Measurements from ENCODE around the gene FRMD7.
"Not testable (repeated sequence)": the region's sequence is repeated elsewhere in the genome, so short reads cannot be mapped to it uniquely, and the experiment has no call there.

Gene FRMD7

GRCh38 chrX:132119821-132120515, 7.9 kb downstream of the FRMD7 start:
- no peak for ATAC-seq (replicated peaks; ENCODE audit: extremely low read depth, poor library complexity, severe bottlenecking)
- H3K4me1 Mint-ChIP-seq = no peaks in the 10 kb centered on the region
- H3K27me3 Mint-ChIP-seq = no peaks in the 10 kb centered on the region
- H3K27ac Mint-ChIP-seq (ENCODE audit: low read depth) = no peak overlapping the region
- H3K36me3 Mint-ChIP-seq (ENCODE audit: insufficient read depth) = no peaks in the 10 kb centered on the region
- no peaks in the 10 kb centered on the region for H3K9me3 Mint-ChIP-seq
- no peak overlapping the region for H3K4me3 Mint-ChIP-seq
- no peak for DNase-seq (ENCODE audit: low spot score in 2 of 2)

DNA sequence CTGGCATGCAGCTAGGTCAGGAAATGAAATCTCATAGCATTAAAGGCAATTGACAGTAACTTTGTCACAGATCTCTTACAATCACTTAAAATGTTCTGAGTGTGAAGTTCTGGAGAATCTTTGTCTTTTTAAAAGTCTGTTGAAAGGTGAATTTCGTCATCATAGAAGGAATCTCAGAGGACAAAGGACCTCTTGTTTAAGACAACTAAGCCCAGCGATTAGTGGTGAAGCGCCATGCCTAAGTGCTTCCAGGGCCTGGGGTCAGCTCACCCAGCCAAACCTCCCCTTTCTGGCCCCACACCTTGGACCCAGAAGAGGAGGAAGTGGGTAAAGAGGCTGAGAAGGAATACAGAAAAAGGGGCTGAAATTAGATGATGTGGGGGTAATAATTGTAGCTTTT, 8.5 kb downstream of the FRMD7 start:
- no peaks in the 10 kb centered on the region for H3K4me1 Mint-ChIP-seq
- no peaks in the 10 kb centered on the region for H3K36me3 Mint-ChIP-seq (ENCODE audit: insufficient read depth)
- ATAC-seq (replicated peaks; ENCODE audit: extremely low read depth, poor library complexity, severe bottlenecking) (no peak), DNase-seq (ENCODE audit: low spot score in 2 of 2) (no peak)
- no peak overlapping the region for H3K4me3 Mint-ChIP-seq
- H3K27me3 Mint-ChIP-seq = no peaks in the 10 kb centered on the region
- H3K27ac Mint-ChIP-seq (ENCODE audit: low read depth) = no peak overlapping the region
- no peaks in the 10 kb centered on the region for H3K9me3 Mint-ChIP-seq

GRCh38 chrX:132118358-132118757, 9.5 kb downstream of the FRMD7 start:
- Mint-ChIP-seq H3K36me3 (ENCODE audit: insufficient read depth) (no peaks in the 10 kb centered on the region), H3K9me3 (no peaks in the 10 kb centered on the region), H3K27me3 (no peaks in the 10 kb centered on the region), H3K4me1 (no peaks in the 10 kb centered on the region), H3K27ac (ENCODE audit: low read depth) (no peak overlapping the region), H3K4me3 (no peak overlapping the region)
- DNase-seq (ENCODE audit: low spot score in 2 of 2) = no peak
- no peak for ATAC-seq (replicated peaks; ENCODE audit: extremely low read depth, poor library complexity, severe bottlenecking)

DNA sequence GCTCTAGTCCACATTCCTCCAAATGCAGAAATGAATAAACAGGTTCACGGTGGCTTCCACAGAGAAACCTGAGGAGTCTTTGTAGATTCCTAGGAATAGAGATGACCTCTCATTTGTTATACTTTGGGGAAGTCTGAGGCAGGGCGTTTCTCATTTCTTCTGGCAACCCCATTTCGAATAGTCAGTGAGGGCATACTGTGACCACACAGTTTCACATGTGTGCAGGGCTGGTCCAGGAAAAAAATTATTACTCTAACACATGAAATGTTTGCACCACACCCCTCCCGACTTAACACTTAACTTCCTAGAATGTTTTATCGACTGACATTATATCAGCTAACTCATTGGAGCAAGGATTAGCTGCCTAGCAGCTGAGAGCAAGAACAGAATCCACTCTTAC, 12.0 kb downstream of the FRMD7 start:
- Mint-ChIP-seq H3K36me3 (ENCODE audit: insufficient read depth) (no peaks in the 10 kb centered on the region), H3K4me3 (no peak overlapping the region), H3K27me3 (no peaks in the 10 kb centered on the region), H3K4me1 (no peaks in the 10 kb centered on the region), H3K9me3 (no peaks in the 10 kb centered on the region), H3K27ac (ENCODE audit: low read depth) (no peak overlapping the region)
- no peak for ATAC-seq (replicated peaks; ENCODE audit: extremely low read depth, poor library complexity, severe bottlenecking)
- no peak for DNase-seq (ENCODE audit: low spot score in 2 of 2)

GRCh38 chrX:132114607-132115006, 13.2 kb downstream of the FRMD7 start:
- Mint-ChIP-seq H3K27ac (ENCODE audit: low read depth) (no peak overlapping the region), H3K9me3 (no peaks in the 10 kb centered on the region), H3K27me3 (no peaks in the 10 kb centered on the region), H3K36me3 (ENCODE audit: insufficient read depth) (no peaks in the 10 kb centered on the region), H3K4me1 (no peaks in the 10 kb centered on the region), H3K4me3 (no peak overlapping the region)
- DNase-seq (ENCODE audit: low spot score in 2 of 2) = no peak
- no peak for ATAC-seq (replicated peaks; ENCODE audit: extremely low read depth, poor library complexity, severe bottlenecking)

DNA sequence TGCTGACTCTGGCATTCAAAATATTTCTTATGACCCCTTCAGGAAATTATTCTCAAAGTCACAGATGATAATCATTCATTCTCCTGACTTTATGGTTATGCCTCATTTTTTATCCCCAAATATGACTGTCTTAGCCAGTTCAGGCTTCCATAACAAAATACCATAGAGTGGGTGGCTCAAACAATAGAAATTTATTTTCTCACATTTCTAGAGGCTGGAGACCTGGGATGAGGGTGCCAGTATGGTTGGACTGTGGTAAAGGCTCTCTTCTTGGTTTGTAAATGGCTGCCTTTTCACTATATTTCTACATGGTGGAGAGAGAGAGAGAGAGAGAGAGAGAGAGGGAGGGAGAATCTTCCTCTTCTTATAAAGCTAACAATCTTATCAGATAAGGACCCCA, 20.5 kb downstream of the FRMD7 start:
- no peaks in the 10 kb centered on the region for H3K9me3 Mint-ChIP-seq
- no peaks in the 10 kb centered on the region for H3K27me3 Mint-ChIP-seq
- no peak overlapping the region for H3K27ac Mint-ChIP-seq (ENCODE audit: low read depth)
- no peak for DNase-seq (ENCODE audit: low spot score in 2 of 2)
- H3K4me3 Mint-ChIP-seq = no peak overlapping the region
- H3K4me1 Mint-ChIP-seq = no peaks in the 10 kb centered on the region
- no peak for ATAC-seq (replicated peaks; ENCODE audit: extremely low read depth, poor library complexity, severe bottlenecking)
- H3K36me3 Mint-ChIP-seq (ENCODE audit: insufficient read depth) = no peaks in the 10 kb centered on the region

DNA sequence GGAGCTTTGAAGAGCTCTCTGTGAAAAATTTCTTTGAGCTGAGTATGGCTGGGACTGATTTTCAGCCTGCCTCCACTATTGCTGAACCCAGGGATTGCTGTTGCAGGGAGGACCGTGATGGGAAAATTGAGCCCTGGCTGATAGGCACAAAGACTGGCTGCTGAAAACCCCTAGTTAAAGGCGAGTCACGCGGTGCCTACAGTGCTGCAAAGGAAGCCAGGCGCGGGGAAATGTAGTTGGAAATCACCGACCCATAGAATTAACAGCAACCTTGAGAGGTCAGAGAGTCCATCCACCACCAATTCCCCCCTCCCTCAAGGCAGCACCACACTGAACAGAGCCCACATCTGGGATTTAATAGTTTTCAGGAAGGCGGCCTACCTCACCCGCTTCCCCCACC, 26.0 kb downstream of the FRMD7 start:
- H3K27me3 Mint-ChIP-seq = no peaks in the 10 kb centered on the region
- ATAC-seq (replicated peaks; ENCODE audit: extremely low read depth, poor library complexity, severe bottlenecking) = no peak
- no peaks in the 10 kb centered on the region for H3K9me3 Mint-ChIP-seq
- H3K36me3 Mint-ChIP-seq (ENCODE audit: insufficient read depth) = no peaks in the 10 kb centered on the region
- H3K4me1 Mint-ChIP-seq = no peaks in the 10 kb centered on the region
- no peak overlapping the region for H3K4me3 Mint-ChIP-seq
- no peak for DNase-seq (ENCODE audit: low spot score in 2 of 2)
- no peak overlapping the region for H3K27ac Mint-ChIP-seq (ENCODE audit: low read depth)

DNA sequence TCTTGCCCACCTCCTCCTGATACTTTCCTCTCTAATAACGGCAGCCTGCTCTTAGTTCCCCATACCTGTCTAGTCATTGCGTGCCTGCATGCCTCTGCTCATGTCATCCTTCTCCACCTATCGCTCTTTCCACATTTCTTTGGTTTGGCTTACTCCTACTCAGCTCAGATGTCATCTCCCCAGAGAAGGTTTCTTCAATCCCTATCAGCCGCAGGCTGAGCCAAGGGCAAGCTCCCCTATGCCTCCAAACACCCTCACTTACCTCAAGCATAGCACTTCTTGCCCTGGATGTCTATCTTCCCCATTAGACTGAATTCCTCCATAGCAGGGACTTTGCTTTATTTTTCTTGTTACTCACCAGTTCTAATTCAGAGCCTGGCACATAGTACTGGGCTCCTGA, 26.6 kb downstream of the FRMD7 start:
- Mint-ChIP-seq H3K36me3 (ENCODE audit: insufficient read depth) (no peaks in the 10 kb centered on the region), H3K27me3 (no peaks in the 10 kb centered on the region), H3K4me3 (no peak overlapping the region), H3K27ac (ENCODE audit: low read depth) (no peak overlapping the region), H3K9me3 (no peaks in the 10 kb centered on the region), H3K4me1 (no peaks in the 10 kb centered on the region)
- ATAC-seq (replicated peaks; ENCODE audit: extremely low read depth, poor library complexity, severe bottlenecking) = no peak
- DNase-seq (ENCODE audit: low spot score in 2 of 2) = no peak

DNA sequence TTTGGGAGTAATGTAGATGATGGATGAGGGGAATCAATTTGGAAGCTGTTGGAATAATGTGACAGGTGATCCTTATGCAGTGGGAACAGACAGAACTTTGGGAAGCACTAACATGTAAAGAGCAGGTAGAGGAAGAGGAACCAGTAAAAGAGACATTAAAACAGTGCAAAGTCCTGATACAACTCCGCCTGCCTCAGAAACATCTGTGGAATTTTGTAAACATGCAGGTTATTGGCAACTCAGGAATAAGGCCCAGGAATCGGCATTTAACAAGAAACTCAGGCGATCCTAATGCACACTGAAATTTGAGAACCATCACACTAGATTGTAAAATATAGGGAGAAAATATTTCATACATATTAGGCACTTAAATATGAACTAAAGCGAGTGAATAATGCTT, 29.1 kb downstream of the FRMD7 start:
- H3K4me3 Mint-ChIP-seq; H3K27ac Mint-ChIP-seq (ENCODE audit: low read depth); H3K4me1 Mint-ChIP-seq; DNase-seq (ENCODE audit: low spot score in 2 of 2); H3K27me3 Mint-ChIP-seq; H3K36me3 Mint-ChIP-seq (ENCODE audit: insufficient read depth); H3K9me3 Mint-ChIP-seq; ATAC-seq (replicated peaks; ENCODE audit: extremely low read depth, poor library complexity, severe bottlenecking): not testable (repeated sequence)

DNA sequence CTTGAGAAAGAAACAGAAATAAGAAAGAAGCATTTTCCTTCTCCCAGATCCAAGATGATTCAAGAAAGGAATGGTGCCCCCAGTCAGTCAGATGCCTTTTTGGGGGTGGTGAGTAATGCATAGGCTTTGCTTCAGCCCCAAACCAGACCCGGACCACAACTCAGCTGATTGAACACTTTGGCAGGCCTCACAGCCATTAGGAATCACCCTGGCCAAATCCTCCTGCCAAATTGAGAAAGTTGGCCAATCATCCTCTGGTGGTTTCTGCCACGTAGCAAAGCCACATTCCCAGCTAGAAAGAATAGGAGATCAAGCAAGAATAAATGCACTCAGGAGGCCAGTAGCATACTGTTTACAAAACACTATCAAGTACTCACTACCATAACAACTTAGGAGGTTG, 33.7 kb downstream of the FRMD7 start:
- Mint-ChIP-seq H3K27me3 (no peaks in the 10 kb centered on the region), H3K9me3 (no peaks in the 10 kb centered on the region), H3K27ac (ENCODE audit: low read depth) (no peak overlapping the region), H3K4me3 (no peak overlapping the region), H3K36me3 (ENCODE audit: insufficient read depth) (no peaks in the 10 kb centered on the region), H3K4me1 (peaks cover 10% of the 10 kb centered on the region)
- ATAC-seq (replicated peaks; ENCODE audit: extremely low read depth, poor library complexity, severe bottlenecking) (no peak), DNase-seq (ENCODE audit: low spot score in 2 of 2) (no peak)

DNA sequence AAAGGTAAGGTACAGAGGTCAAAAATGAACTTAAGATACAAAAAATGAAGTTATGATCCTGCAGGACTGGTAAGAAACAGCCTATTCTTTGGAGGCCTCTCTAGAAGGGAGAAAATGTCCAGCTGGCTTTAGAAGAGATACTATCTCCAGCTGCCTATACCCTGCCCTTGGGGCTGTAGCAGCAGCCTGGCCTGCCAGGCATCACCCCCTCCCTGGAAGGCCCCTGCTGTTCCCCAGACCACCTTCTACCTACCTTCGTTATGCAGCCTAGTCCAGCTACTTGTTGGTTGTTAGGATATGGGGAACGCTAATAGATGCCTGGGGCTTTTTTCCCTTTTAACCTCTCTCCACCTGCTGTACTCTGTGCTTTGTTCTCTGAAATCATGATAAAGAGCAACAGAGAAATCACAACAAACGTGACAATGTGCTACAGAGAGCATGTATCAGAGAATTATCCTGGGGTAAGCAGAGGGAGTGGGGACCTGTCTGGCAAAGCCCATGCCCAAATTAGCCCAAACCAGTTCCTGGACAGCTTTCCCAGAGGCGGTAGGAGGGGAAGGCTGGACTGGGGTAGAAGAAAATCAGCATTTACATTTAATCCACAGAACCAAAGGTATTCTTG, 34.5 kb downstream of the FRMD7 start:
- Mint-ChIP-seq H3K27me3 (no peaks in the 10 kb centered on the region), H3K4me3 (no peak overlapping the region), H3K36me3 (ENCODE audit: insufficient read depth) (no peaks in the 10 kb centered on the region), H3K27ac (ENCODE audit: low read depth) (no peak overlapping the region), H3K9me3 (no peaks in the 10 kb centered on the region), H3K4me1 (peaks cover 10% of the 10 kb centered on the region)
- ATAC-seq (replicated peaks; ENCODE audit: extremely low read depth, poor library complexity, severe bottlenecking) (no peak), DNase-seq (ENCODE audit: low spot score in 2 of 2) (no peak)

DNA sequence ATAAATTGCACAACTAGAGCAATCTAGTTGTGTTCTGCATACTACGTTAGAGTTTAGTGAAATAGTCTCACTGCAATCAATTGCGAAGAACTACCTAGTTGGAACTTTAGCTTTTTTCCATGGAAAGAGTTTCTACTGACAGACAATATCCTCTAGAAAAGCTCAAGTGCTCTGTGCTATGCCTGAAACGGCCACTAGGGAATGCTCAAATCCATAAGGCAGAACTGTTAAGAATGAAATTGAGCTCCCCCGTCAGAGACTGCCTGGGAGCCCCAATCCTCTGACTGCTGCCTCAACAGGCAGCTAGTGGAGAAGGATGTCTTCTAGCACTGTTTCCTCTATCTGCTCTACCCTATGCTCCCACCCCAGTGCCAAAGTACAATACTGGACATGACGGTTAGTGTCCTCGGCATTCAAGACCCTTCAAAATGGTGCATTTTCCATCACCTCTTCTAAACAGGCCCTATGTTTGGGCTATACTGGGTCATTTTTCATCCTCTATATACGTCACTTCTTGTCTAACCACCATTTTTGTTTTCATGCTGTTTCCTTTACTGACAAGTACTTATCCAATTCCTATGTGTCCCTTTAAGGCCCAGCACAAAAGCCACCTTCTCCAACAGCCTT, 35.3 kb downstream of the FRMD7 start:
- H3K27ac Mint-ChIP-seq (ENCODE audit: low read depth) = no peak overlapping the region
- H3K9me3 Mint-ChIP-seq = no peaks in the 10 kb centered on the region
- H3K4me1 Mint-ChIP-seq = peaks cover 10% of the 10 kb centered on the region
- DNase-seq (ENCODE audit: low spot score in 2 of 2) (peak; percentile 14 to 21), ATAC-seq (replicated peaks; ENCODE audit: extremely low read depth, poor library complexity, severe bottlenecking) (peak; percentile 62)
- H3K36me3 Mint-ChIP-seq (ENCODE audit: insufficient read depth) = no peaks in the 10 kb centered on the region
- no peak overlapping the region for H3K4me3 Mint-ChIP-seq
- no peaks in the 10 kb centered on the region for H3K27me3 Mint-ChIP-seq

DNA sequence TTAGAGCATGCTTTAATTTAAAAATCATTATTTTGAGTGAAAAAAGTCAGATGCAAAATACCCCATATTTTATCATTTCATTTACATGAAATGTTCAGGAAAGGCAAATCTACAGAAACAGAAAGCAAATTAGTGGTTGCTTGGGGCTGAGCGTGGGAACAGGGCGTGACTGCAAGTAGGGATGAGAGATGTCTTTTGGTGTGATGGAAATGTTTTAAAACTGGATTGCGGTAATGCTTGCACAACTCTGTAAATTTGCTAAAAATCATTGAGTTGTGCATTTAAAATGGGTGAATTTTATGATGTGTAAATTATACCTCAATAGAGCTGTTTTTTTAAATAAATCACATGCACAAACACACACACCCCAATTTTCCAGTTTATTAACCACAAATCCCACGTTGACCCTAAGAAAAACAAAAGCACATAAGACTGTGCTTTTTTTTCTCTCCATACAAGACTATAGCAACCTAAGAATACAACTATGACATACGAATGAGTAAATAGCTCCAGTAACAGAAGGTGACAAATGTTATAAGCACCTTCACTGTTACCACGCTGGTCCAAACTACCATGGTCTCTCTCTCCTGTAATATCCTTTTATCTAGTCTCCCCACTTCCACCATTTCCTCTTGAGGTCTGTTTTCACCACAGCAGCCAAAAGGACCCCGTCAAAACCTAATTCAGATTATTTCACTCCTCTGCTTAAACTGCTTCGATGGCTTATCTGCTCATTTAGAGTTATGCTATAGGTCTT, 37.2 kb downstream of the FRMD7 start:
- no peak for ATAC-seq (replicated peaks; ENCODE audit: extremely low read depth, poor library complexity, severe bottlenecking)

More for the DNA sequence above, 37.2 kb downstream of the FRMD7 start:
- H3K27me3 Mint-ChIP-seq = no peaks in the 10 kb centered on the region
- no peaks in the 10 kb centered on the region for H3K9me3 Mint-ChIP-seq
- no peak overlapping the region for H3K27ac Mint-ChIP-seq (ENCODE audit: low read depth)
- no peak for DNase-seq (ENCODE audit: low spot score in 2 of 2)
- H3K4me1 Mint-ChIP-seq = peaks cover 10% of the 10 kb centered on the region
- no peaks in the 10 kb centered on the region for H3K36me3 Mint-ChIP-seq (ENCODE audit: insufficient read depth)
- no peak overlapping the region for H3K4me3 Mint-ChIP-seq

Measured in central memory CD8-positive, alpha-beta T cell (primary cell).